A549 (cell line): ENCODE data around the gene TLNRD1.

ENCODE experiments used
- CHD2 ChIP-seq: fragments of 150-350 bp; IDR thresholded peaks from 2 replicates; pipeline ENCODE4 v1.6.1; 2014; ENCODE audit warnings: low read length; ENCODE audit not compliant: partially characterized antibody
- HDAC2 ChIP-seq: fragments of 200-600 bp; sonication (generic); IDR thresholded peaks from 2 replicates; pipeline ENCODE4 v1.6.1; 2016
- HOXB13 ChIP-seq: fragments of 250-450 bp; sonication (Bioruptor Pico); IDR thresholded peaks from 2 replicates; pipeline ENCODE4 v1.5.0; 2020; ENCODE audit warnings: low read depth, mild to moderate bottlenecking, moderate library complexity
- KDM5A ChIP-seq: fragments of 200-600 bp; sonication (generic); IDR thresholded peaks from 2 replicates; pipeline ENCODE4 v1.6.1; 2016; ENCODE audit warnings: antibody characterized with exemption, mild to moderate bottlenecking
- MAX ChIP-seq: IDR thresholded peaks from 2 replicates; pipeline ENCODE4 v1.6.1; 2012
- MAZ ChIP-seq: fragments of 150-350 bp; IDR thresholded peaks from 2 replicates; pipeline ENCODE4 v1.6.1; 2014; ENCODE audit warnings: antibody characterized with exemption, low read depth, low read length, borderline replicate concordance
- MYC ChIP-seq: IDR thresholded peaks from 2 replicates; pipeline ENCODE4 v1.6.1; 2012; ENCODE audit warnings: mild to moderate bottlenecking, inconsistent platforms, low read length, improper control_type of control experiment, borderline replicate concordance
- NFE2L2 ChIP-seq: fragments of 150-350 bp; conservative IDR thresholded peaks from 2 replicates; pipeline ENCODE4 v1.6.1; 2014; ENCODE audit warnings: low read length
- PBX3 ChIP-seq: IDR thresholded peaks from 2 replicates; pipeline ENCODE4 v1.6.1; 2012
- PHF8 ChIP-seq: fragments of 200-600 bp; sonication (generic); IDR thresholded peaks from 2 replicates; pipeline ENCODE4 v1.6.1; 2016; ENCODE audit warnings: low read depth, mild to moderate bottlenecking, antibody characterized with exemption, moderate library complexity, borderline replicate concordance
- POLR2A ChIP-seq: IDR thresholded peaks from 2 replicates; pipeline ENCODE4 v1.6.1; 2012; ENCODE audit warnings: mild to moderate bottlenecking, low read length
- REST ChIP-seq: fragments of 200-600 bp; sonication (generic); IDR thresholded peaks from 2 replicates; pipeline ENCODE4 v1.6.1; 2016; ENCODE audit warnings: antibody characterized with exemption, mild to moderate bottlenecking, moderate library complexity
- RFX5 ChIP-seq: fragments of 450-650 bp; IDR thresholded peaks from 2 replicates; pipeline ENCODE4 v1.7.1; 2014; ENCODE audit warnings: antibody characterized with exemption, mild to moderate bottlenecking, moderate library complexity
- TF ChIP-seq, protein P1 (sequence below): fragments of >200 bp; sonication (Bioruptor Twin); formaldehyde crosslinking; IDR thresholded peaks from 3 replicates; pipeline ENCODE4 v1.5.1; 2016

- TF ChIP-seq NFE2L2 (no peak), MAX (no peak), PBX3 (no peak), KDM5A (no peak), MYC (no peak), MAZ (no peak), POLR2A (no peak), PHF8 (no peak), CHD2 (no peak), REST (no peak), HOXB13 (CRISPR knock-in tag) (no peak), HDAC2 (no peak), RFX5 (no peak)
- TF ChIP-seq, protein P1, sequence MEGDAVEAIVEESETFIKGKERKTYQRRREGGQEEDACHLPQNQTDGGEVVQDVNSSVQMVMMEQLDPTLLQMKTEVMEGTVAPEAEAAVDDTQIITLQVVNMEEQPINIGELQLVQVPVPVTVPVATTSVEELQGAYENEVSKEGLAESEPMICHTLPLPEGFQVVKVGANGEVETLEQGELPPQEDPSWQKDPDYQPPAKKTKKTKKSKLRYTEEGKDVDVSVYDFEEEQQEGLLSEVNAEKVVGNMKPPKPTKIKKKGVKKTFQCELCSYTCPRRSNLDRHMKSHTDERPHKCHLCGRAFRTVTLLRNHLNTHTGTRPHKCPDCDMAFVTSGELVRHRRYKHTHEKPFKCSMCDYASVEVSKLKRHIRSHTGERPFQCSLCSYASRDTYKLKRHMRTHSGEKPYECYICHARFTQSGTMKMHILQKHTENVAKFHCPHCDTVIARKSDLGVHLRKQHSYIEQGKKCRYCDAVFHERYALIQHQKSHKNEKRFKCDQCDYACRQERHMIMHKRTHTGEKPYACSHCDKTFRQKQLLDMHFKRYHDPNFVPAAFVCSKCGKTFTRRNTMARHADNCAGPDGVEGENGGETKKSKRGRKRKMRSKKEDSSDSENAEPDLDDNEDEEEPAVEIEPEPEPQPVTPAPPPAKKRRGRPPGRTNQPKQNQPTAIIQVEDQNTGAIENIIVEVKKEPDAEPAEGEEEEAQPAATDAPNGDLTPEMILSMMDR = no peak
Measured at GRCh38 chr15:81023483-81024264, 23.0 kb downstream of the TLNRD1 start.
